Adrenal gland (tissue), 12 donors: Measurements from ENCODE around the gene PDE4DIP. TPM values are rescaled to one million over a fixed set of nuclear protein-coding genes. Genes with fewer than 3 reads are reported as not detected.

Experiments
- polyA plus RNA-seq, 3 donors: library from polyadenylated mRNA; stranded (reverse); fragments of 200-250 nt in 2 of 3; fragments of 350-450 nt in 1 of 3; fragmentation: Illumina TruSeq in 1 of 3; extraction: RNeasy Lipid Tissue Mini Kit (QIAGEN cat#74804) in 1 of 3; gene quantifications; one replicate each; pipeline ENCODE4 v1.2.3, GENCODE V29; 2013 to 2014
- small RNA-seq, 2 donors: library from RNA; depleted of rRNA; stranded (forward); fragments of <200 nt; gene quantifications; one replicate each; pipeline ENCODE3, GENCODE V24; 2016
- total RNA-seq, 9 donors: library from RNA; depleted of rRNA in 4 of 9; stranded (reverse); fragments of >200 nt in 4 of 9; fragments of 120-200 nt in 1 of 9; fragmentation: NEBNext Ultra II Directional in 1 of 9; extraction: Animal tissue kit (Norgen Biotek cat#: 25700) in 1 of 9; gene quantifications; one replicate each; pipeline versions ENCODE4 v1.1.0 to v1.2.4, GENCODE V29; 2013 to 2023
- donor health status: healthy with polysubstance abuse.
- donor health status: Bipolar disorder and iron deficiency.
- donor health status: DM: yes; HTN: yes; CAD: no.
- donor health status: DM: no; HTN: no; CAD: no.
- donor health status: DM: no; HTN: no; CAD: no.
- donor health status: DM: yes; HTN: yes; CAD: no.

PDE4DIP gene
- total and polyA plus RNA-seq, 12 donors = 6.1 to 31.9 (median 22.2) TPM

Small RNA genes lying within 50 kb of the gene (small RNA-seq; reads per million reads assigned to genes)
- 0 reads per million in 2 donors for gene RN7SKP88
- gene RNU2-38P = 0 reads per million in 2 donors

Other genes starting within 250 kb of the PDE4DIP start
- gene NBPF14, start 248.4 kb upstream of the PDE4DIP start, total RNA-seq = 10 to 100 TPM in 7 of 9 donors, 1 to 10 TPM in 2; 6.6 to 26.7 (median 13.1) TPM
- gene NBPF14, start 248.4 kb upstream of the PDE4DIP start, polyA plus RNA-seq = 1 to 10 TPM; 4.7 to 9.5 (median 9.3) TPM
- 100 to 1,000 TPM in 1 of 9 donors, 10 to 100 TPM in 3, 1 to 10 TPM in 1, not detected in 4; 1.3 to 107 (median 43.4) TPM for gene NUDT4B, start 95.7 kb upstream of the PDE4DIP start, total RNA-seq
- 1 to 10 TPM in 1 of 3 donors, under 1 TPM in 2; 0.13 to 1.2 (median 0.80) TPM for gene NUDT4B, start 95.7 kb upstream of the PDE4DIP start, polyA plus RNA-seq